B cell (primary cell): Measurements from ENCODE around the gene NCOA3. TPM values are rescaled to one million over a fixed set of nuclear protein-coding genes. Genes with fewer than 3 reads are reported as not detected.
A peak's percentile ranks its signal among the peaks of the same experiment; 100 is the strongest.

Source experiments
- ATAC-seq: fragments of 200-7000 bp; cut with Tn5 transposase; one replicate; pipeline ENCODE4 v1.10.0; 2021; ENCODE audit warnings: low read depth, mild to moderate bottlenecking, moderate number of reproducible peaks, moderate library complexity
- CTCF ChIA-PET: fragments of 350-600 bp; sonication (Branson Sonifier 250); formaldehyde crosslinking; loops from one replicate; lab custom pipeline; 2021; ENCODE audit warnings: antibody characterized with exemption, inconsistent platforms; lab: Charles Lee
- POLR2A ChIA-PET: fragments of 350-600 bp; sonication (Branson Sonifier 250); formaldehyde crosslinking; loops from one replicate; lab custom pipeline; 2021; ENCODE audit warnings: antibody characterized with exemption; lab: Charles Lee
- DNase-seq: peaks from one replicate; pipeline ENCODE4 v3.0.0; 2013
- H2AFZ ChIP-seq: 2 replicates; pipeline ENCODE4 v1.6.1; 2012; ENCODE audit warnings: mild to moderate bottlenecking, low read depth, low read length; ENCODE audit not compliant: insufficient read depth, poor library complexity, severe bottlenecking
- H3K27ac ChIP-seq, 2 donors: 1 replicate in 1 of 2; 2 replicates in 1 of 2; pipeline ENCODE4 v1.5.1; 2012 to 2013; ENCODE audit warnings: low read length in 2 of 2, mild to moderate bottlenecking in 2 of 2, moderate library complexity in 1 of 2
- H3K27me3 ChIP-seq, 4 experiments: fragments of 200-600 bp in 1 of 4; sonication (generic) in 1 of 4; replicated peaks in 1 of 4; 1 replicate in 2 of 4; 2 replicates in 2 of 4; pipeline versions ENCODE4 v1.6.1 to v1.7.0; 2013 to 2016; ENCODE audit warnings: low read length in 3 of 4, mild to moderate bottlenecking in 2 of 4, mixed read lengths in 1 of 4, moderate library complexity in 1 of 4; ENCODE audit not compliant: insufficient read depth in 4 of 4, control insufficient read depth in 3 of 4; ENCODE audit errors: control extremely low read depth in 1 of 4
- H3K36me3 ChIP-seq, 2 experiments: replicated peaks in 1 of 2; 1 replicate in 1 of 2; 2 replicates in 1 of 2; pipeline versions ENCODE4 v1.6.1 to v1.7.1; 2013; ENCODE audit warnings: low read length in 1 of 2; ENCODE audit not compliant: insufficient read depth in 2 of 2, control insufficient read depth in 1 of 2; ENCODE audit errors: control extremely low read depth in 1 of 2, extremely low read depth in 1 of 2
- H3K4me1 ChIP-seq, 2 donors: fragments of 200-600 bp in 1 of 2; sonication (generic) in 1 of 2; 1 replicate in 1 of 2; 2 replicates in 1 of 2; pipeline versions ENCODE4 v1.5.1 to v1.6.1; 2013 to 2017; ENCODE audit warnings: low read length in 2 of 2; ENCODE audit not compliant: control insufficient read depth in 2 of 2, insufficient read depth in 2 of 2
- H3K4me2 ChIP-seq: replicated peaks from 2 replicates; pipeline ENCODE3; 2012; ENCODE audit warnings: mild to moderate bottlenecking, low read depth, low read length; ENCODE audit not compliant: poor library complexity, severe bottlenecking
- H3K4me3 ChIP-seq, 5 experiments: fragments of 200-600 bp in 1 of 5; sonication (generic) in 1 of 5; 1 replicate in 3 of 5; 2 replicates in 2 of 5; pipeline versions ENCODE4 v1.5.1 to v1.7.0; 2011 to 2016; ENCODE audit warnings: low read length in 4 of 5, mild to moderate bottlenecking in 4 of 5, low read depth in 2 of 5, control low read depth in 1 of 5, moderate library complexity in 1 of 5; ENCODE audit not compliant: insufficient read depth in 1 of 5; ENCODE audit errors: control extremely low read depth in 1 of 5, extremely low read depth in 1 of 5
- H3K79me2 ChIP-seq: fragments of 200-600 bp; sonication (generic); one replicate; pipeline ENCODE4 v1.6.0; 2016; ENCODE audit warnings: low read length; ENCODE audit not compliant: control insufficient read depth, insufficient read depth
- H3K9ac ChIP-seq: fragments of 200-600 bp; sonication (generic); 2 replicates; pipeline ENCODE4 v1.6.1; 2017; ENCODE audit warnings: mild to moderate bottlenecking, low read length, moderate library complexity
- H3K9me3 ChIP-seq, 3 donors: one replicate each; pipeline versions ENCODE4 v1.6.1 to v1.7.1; 2013; ENCODE audit warnings: low read length in 2 of 3; ENCODE audit not compliant: control insufficient read depth in 2 of 3, insufficient read depth in 1 of 3; ENCODE audit errors: control extremely low read depth in 1 of 3
- H4K20me1 ChIP-seq: 2 replicates; pipeline ENCODE4 v1.6.0; 2012; ENCODE audit warnings: mild to moderate bottlenecking, low read length; ENCODE audit not compliant: insufficient read depth, control insufficient read depth, poor library complexity, severe bottlenecking
- H3K27ac Mint-ChIP-seq: one replicate; pipeline ENCODE4 v1.8.0; 2021; ENCODE audit warnings: mixed read lengths
- H3K27me3 Mint-ChIP-seq: one replicate; pipeline ENCODE4 v1.8.0; 2021; ENCODE audit warnings: mixed read lengths
- H3K4me1 Mint-ChIP-seq: one replicate; pipeline ENCODE4 v1.8.0; 2021; ENCODE audit warnings: mixed read lengths
- H3K4me3 Mint-ChIP-seq: one replicate; pipeline ENCODE4 v1.8.0; 2021; ENCODE audit warnings: mixed read lengths
- H3K9me3 Mint-ChIP-seq: one replicate; pipeline ENCODE4 v1.8.0; 2022; ENCODE audit warnings: mixed read lengths; ENCODE audit not compliant: insufficient read depth
- EZH2 ChIP-seq: IDR thresholded peaks from 2 replicates; pipeline ENCODE4 v1.6.1; 2012; ENCODE audit warnings: borderline replicate concordance, low read depth, mild to moderate bottlenecking, moderate library complexity, low read length; ENCODE audit not compliant: insufficient read depth, poor library complexity, severe bottlenecking
- WGBS: methylation state at CpG from one replicate; pipeline ENCODE4 v1.1.5; 2013; ENCODE audit warnings: missing lambda C conversion rate; ENCODE audit not compliant: insufficient coverage; 5-methylcytosine and 5-hydroxymethylcytosine counted together
- intact Hi-C: fragments of 100-400 bp; cut with micrococcal nuclease; formaldehyde crosslinking; loops from one replicate; pipeline ENCODE4 v1.10.0; 2022
- polyA plus RNA-seq: library from polyadenylated mRNA; depleted of rRNA; stranded (reverse); fragments of >200 nt; gene quantifications from 2 replicates; pipeline ENCODE4 v1.2.3, GENCODE V29; 2012
- total RNA-seq, 2 donors: library from RNA; stranded (reverse); fragments of 120-200 nt in 1 of 2; gene quantifications; 1 replicate in 1 of 2; 2 replicates in 1 of 2; pipeline versions ENCODE4 v1.2.3 to v1.2.4, GENCODE V29; 2013 to 2022
- TF ChIP-seq, protein P1 (sequence below): fragments of 200-600 bp; IDR thresholded peaks from one replicate; pipeline ENCODE4 v1.8.0; 2022; ENCODE audit warnings: antibody characterized with exemption, mild to moderate bottlenecking

The NCOA3 gene
- total and polyA plus RNA-seq, 2 donors (not counting 1 experiment from before 2014, with no cell fraction given): 54.0 to 309 TPM

DNA sequence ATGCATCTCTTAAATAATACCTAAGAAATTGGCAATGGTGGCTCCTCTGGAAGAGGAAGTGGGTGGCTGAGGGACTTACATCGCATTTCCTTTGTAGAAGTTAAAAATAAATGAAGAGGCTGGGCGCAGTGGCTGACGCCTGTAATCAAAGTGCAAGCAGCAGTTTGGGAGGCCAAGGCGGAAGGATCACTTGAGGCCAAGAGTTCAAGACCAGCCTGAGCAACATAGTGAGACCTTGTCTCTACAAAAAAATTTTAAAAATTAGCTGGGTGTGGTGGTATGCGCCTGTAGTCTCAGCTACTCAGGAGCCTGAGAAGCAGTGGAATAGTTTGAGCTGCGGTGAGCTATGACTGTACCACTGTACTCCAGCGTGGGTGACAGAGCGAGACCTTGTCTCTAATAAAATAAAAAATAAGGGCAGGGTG, 12.2 kb upstream of the NCOA3 start:
- TF ChIP-seq, protein P1, sequence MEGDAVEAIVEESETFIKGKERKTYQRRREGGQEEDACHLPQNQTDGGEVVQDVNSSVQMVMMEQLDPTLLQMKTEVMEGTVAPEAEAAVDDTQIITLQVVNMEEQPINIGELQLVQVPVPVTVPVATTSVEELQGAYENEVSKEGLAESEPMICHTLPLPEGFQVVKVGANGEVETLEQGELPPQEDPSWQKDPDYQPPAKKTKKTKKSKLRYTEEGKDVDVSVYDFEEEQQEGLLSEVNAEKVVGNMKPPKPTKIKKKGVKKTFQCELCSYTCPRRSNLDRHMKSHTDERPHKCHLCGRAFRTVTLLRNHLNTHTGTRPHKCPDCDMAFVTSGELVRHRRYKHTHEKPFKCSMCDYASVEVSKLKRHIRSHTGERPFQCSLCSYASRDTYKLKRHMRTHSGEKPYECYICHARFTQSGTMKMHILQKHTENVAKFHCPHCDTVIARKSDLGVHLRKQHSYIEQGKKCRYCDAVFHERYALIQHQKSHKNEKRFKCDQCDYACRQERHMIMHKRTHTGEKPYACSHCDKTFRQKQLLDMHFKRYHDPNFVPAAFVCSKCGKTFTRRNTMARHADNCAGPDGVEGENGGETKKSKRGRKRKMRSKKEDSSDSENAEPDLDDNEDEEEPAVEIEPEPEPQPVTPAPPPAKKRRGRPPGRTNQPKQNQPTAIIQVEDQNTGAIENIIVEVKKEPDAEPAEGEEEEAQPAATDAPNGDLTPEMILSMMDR: no peak
- H3K27ac ChIP-seq: peak overlapping the region; percentile 85 to 86
- H3K79me2 ChIP-seq: peaks cover 33% of the 10 kb centered on the region
- no peak overlapping the region for H2AFZ ChIP-seq
- peak; percentile 83 for DNase-seq
- no peaks in the 10 kb centered on the region for H3K27me3 ChIP-seq
- H3K9me3 ChIP-seq: no peaks in the 10 kb centered on the region
- Mint-ChIP-seq H3K9me3 (no peaks in the 10 kb centered on the region), H3K4me1 (peaks cover 61% of the 10 kb centered on the region), H3K4me3 (peak overlapping the region; percentile 64), H3K27ac (peak overlapping the region; percentile 89), H3K27me3 (no peaks in the 10 kb centered on the region)
- H3K4me2 ChIP-seq: peak overlapping the region; percentile 35
- CTCF ChIA-PET: interaction anchor here (1.1 to 2.2 kb wide), 2 partner anchors 76 to 97 kb away, joined by 3 to 5 read pairs; no protein-coding TSS in a partner anchor
- H3K36me3 ChIP-seq: no peaks in the 10 kb centered on the region
- POLR2A ChIA-PET: interaction anchor here (4.5 to 6.5 kb wide), 3 partner anchors 13 to 75 kb away, joined by 26 to 69 read pairs (median 54); partner anchors contain the start of gene NCOA3
- WGBS: 30% methylated on average over 7 of the region's 8 CpGs
- no peaks in the 10 kb centered on the region for H4K20me1 ChIP-seq
- H3K9ac ChIP-seq: no peak overlapping the region
- no peak overlapping the region for H3K4me3 ChIP-seq
- no peak for ATAC-seq
- peaks cover 64 to 78% of the 10 kb centered on the region in 2 donors for H3K4me1 ChIP-seq
- intact Hi-C loops: loop anchor here (5.0 kb wide), 1 partner anchor 37 kb away; no protein-coding TSS in a partner anchor

DNA sequence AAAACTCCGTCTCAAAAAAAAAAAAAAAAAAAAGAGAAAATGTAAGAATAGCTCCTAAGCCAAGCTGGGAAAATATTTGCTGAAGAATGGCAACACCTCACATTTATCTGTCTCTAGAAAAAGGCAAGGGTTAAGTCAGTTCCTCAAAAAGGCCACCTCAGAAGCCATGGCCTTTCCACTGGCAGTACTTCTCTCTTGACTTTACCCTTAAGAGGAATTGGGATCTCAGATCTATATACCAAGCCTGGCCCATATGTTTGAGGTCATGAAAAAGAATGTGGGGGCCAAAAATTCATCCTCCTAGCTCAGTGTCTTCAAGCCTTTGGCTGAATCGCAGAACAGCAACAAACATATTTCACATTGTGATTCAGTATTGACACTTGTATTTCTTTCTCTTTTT, 10.9 kb upstream of the NCOA3 start:
- no CpG with 5 or more reads among the region's 2 CpGs for WGBS
- H3K27me3 ChIP-seq: no peaks in the 10 kb centered on the region
- intact Hi-C loops: no loop called here
- no peak for TF ChIP-seq EZH2
- TF ChIP-seq, protein P1: no peak
- ATAC-seq: no peak
- peak overlapping the region; percentile 10 for H2AFZ ChIP-seq
- H3K27ac ChIP-seq: peak overlapping the region in 1 of 2 donors; percentile 86
- H3K9me3 Mint-ChIP-seq: no peaks in the 10 kb centered on the region
- no peak overlapping the region for H3K4me3 ChIP-seq
- no peaks in the 10 kb centered on the region for H4K20me1 ChIP-seq
- H3K36me3 ChIP-seq: no peaks in the 10 kb centered on the region
- no peak overlapping the region for H3K9ac ChIP-seq
- POLR2A ChIA-PET: interaction anchor here (1.4 to 6.5 kb wide), 3 partner anchors 11 to 76 kb away, joined by 9 to 69 read pairs (median 54); partner anchors contain the start of gene NCOA3
- peaks cover 21% of the 10 kb centered on the region for H3K79me2 ChIP-seq
- peak overlapping the region; percentile 11 for H3K4me2 ChIP-seq
- CTCF ChIA-PET: interaction anchor here (1.0 to 2.2 kb wide), 5 partner anchors 11 to 107 kb away, joined by 3 to 7 read pairs (median 5); partner anchors contain the start of gene NCOA3
- H3K27ac Mint-ChIP-seq: peak overlapping the region; percentile 75
- H3K4me3 Mint-ChIP-seq: peak overlapping the region; percentile 7
- peaks cover 59 to 72% of the 10 kb centered on the region in 2 donors for H3K4me1 ChIP-seq
- H3K27me3 Mint-ChIP-seq: no peaks in the 10 kb centered on the region
- peaks cover 55% of the 10 kb centered on the region for H3K4me1 Mint-ChIP-seq
- H3K9me3 ChIP-seq: no peaks in the 10 kb centered on the region
- DNase-seq: peak; percentile 50
